NCI-H187 treated with DMSO at 0.1 percent for 48 hours (cell line): ENCODE results near the gene RGS14.

Source experiments
- DNase-seq: peaks from one replicate; lab custom pipeline; 2025; lab: John Stamatoyannopoulos, UW

RGS14 gene

DNA sequence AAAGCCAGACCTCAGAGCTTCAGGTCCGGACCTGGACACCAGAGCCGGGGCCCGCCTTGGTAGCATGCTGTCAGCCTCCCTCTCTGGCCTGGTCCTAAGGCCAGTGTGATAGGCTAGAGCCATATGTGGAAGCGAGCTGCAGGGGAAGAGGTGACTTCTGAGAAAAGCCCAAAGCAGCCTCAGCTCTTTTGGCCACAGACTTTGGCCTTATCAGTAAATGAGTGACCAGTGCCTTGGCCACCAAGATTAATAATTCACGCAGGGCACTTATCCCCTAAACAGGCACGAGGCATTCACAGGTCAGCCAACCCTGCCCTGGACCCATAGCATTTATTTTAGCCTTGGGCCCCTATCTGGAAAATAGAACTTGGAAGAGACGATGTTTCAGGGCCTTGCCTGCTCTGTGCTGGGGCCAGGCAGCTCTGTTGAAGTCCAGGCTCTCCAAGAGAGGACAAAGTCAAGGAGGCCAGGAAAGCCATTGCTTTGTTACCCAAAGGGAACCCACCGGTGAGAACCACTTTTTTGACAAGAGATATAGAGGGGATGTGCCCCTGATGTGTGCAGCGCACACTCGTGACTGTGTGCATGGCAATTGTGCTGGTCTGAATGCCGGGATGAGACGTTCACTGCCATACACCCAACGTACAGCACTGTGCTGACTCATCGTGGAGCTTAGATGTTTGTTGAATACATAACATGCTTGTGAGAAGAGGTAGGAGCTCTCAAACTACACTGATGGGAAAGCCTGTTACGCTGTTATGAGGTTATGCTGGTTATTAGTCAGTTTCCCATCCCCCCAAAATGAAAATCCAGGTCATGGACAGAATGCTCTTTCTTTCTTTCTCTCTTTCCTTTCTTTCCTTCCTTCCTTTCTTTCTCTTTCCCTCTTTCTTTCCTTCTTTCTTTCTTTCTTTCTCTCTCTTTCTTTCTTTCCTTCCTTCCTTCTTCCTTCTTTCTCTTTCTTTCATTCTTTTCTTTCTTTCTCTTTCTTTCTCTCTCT, 21.5 kb downstream of the RGS14 start:
- DNase-seq = no peak

GRCh38 chr5:177380805-177381126, 23.0 kb downstream of the RGS14 start:
- no peak for DNase-seq

- no peak for DNase-seq
These were observed 24.8 kb downstream of the RGS14 start for GRCh38 chr5:177382423-177383029.

GRCh38 chr5:177383181-177383580, 25.5 kb downstream of the RGS14 start:
- no peak for DNase-seq

GRCh38 chr5:177384134-177384533, 26.4 kb downstream of the RGS14 start, which contains the start of gene SLC34A1:
TSS of gene SLC34A1 (plus strand) at chr5:177384434. CDS start at chr5:177385742, 1,308 bp downstream.
- DNase-seq = no peak

DNA sequence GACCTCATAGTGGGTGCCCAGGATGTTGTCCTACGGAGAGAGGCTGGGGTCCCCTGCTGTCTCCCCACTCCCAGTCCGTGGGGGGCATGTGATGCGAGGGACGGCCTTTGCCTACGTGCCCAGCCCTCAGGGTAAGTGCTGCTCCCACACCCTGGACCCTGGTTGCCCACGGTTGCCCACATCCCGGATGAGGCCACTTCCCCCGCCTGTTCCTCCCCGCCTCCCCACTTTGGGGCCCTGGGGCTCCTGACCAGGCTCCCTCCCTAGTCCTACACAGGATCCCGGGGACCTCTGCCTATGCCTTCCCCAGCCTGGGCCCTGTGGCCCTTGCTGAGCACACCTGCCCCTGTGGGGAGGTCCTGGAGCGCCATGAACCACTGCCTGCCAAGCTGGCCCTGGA, 28.0 kb downstream of the RGS14 start:
- DNase-seq = no peak

DNA sequence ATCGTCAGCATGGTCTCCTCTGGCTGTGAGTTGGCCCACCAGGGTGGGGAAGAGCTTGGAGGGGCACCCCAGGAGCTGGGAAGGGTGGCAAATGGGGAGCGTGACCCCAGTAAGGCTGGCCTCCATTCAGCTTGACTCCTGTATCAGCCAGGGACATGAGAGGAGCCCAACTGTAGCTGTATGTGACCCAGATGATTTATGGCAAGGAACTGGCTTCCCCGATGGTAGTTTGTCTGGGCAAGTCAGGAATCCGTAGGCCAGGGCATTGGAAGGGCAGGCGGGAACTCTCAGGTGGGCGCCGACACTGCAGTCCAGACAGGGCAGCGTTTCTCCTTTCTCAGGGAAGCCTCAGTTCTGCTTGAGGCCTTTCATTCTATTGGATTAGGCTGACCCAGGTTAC, 28.8 kb downstream of the RGS14 start:
- DNase-seq = no peak

GRCh38 chr5:177387405-177387804, 29.7 kb downstream of the RGS14 start:
- DNase-seq = no peak

GRCh38 chr5:177388521-177389052, 30.9 kb downstream of the RGS14 start:
- DNase-seq = no peak

GRCh38 chr5:177389241-177390169, 31.8 kb downstream of the RGS14 start:
- DNase-seq = no peak

DNA sequence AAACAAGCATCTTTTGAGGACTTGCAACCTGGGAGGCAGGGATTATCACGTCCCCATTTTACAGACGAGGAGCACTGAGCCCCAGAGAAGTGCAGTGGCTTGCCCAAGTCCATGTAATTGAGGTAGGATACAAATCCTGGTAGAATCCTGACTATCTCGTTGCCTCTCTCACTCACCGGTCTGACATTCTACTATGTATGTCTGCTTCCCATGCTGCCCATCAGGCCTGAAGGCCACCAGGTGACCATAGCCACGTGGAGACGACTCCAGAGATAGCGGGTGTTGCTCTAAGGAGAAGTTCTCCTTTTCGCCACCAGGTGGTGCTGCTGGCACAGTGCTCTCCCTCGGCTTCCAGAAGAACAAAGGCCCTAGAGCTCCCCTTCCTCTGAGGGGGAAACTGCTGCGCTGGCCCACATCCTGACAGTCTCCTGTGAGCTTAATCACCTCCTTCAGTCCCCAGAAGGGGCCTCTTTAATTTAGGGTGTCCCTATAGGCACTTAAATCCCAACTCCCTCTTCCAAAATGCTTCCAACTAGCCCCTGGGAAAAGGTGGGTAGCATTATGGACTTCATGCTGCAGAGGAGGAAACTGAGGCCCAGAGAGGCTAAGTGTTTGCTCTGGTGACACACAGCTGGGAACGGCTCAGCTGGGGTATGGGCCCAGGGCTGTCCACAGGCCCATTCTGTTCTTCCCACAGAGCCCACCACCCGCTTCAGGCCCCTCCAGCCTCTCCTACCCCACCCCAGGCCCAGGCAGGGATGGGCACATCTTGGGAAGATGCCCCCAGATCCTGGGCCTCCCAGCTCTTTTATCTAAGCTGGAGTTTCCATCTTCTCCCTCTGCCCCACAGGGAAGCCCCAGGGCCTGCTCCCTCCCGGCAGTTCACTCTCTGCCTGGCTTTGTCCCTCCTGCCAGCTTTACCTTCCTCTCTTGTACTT, 32.9 kb downstream of the RGS14 start:
- DNase-seq = peak; percentile 49

GRCh38 chr5:177392765-177393164, 35.0 kb downstream of the RGS14 start:
- no peak for DNase-seq

DNA sequence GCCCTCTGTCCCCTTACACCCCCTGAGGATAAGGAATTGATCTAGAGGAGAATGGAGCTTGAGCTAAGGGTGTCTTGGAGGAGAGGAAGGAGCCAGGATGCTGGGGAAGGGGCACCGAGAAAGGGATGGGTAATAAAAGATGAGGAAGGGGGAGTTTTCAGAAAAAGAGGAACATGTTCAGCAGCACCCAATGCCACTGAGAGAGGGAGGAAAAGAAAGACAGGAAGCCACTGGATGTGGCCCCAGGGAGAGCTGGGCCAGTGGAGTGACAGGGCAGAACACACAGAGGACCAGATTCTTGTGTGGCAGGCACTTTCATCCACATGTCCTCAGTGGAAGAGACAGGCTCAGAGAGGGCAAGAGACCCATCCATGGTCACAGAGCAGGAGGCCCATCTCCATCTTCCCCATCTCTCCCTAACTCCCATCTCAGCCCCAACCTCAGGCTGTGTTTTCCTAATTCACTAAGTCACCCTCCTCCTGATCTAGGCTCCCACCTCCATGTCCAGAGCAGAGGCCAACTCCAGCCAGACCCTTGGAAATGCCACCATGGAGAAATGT, 35.6 kb downstream of the RGS14 start:
- DNase-seq = no peak

DNA sequence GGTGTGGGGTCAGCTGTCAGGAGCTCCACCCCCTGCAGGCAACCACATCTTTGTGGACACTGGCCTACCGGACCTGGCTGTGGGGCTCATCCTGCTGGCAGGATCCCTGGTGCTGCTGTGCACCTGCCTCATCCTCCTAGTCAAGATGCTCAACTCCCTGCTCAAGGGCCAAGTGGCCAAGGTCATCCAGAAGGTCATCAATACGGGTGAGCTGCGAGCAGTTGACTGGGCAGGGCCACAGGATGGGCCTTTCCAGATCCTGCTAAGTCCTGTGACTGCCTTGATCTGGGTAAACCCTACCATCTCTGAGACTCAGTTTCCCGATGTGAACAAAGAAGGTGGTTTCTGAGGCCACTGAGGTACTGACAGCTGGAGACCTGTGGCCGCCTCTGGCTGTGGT, 36.3 kb downstream of the RGS14 start:
- DNase-seq = no peak

DNA sequence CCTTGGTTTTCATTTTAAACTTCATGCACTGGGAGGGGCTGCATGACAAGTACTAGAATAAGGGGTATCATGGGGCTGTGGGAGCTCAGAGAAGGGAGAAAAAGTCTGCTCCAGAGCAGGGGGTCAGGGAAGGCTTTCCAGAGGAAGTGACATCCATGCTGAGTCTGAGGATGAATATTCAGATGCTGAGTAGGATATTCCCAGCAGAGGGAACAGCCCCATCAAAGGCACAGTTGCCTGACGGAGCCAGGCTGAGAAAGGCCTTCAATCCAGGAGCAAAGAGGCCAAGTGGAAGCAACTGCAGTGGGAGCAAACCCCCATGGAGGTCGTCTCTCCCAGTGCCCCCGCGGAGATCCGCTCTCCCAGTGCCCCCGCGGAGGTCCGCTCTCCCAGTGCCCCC, 38.4 kb downstream of the RGS14 start:
- DNase-seq = no peak

DNA sequence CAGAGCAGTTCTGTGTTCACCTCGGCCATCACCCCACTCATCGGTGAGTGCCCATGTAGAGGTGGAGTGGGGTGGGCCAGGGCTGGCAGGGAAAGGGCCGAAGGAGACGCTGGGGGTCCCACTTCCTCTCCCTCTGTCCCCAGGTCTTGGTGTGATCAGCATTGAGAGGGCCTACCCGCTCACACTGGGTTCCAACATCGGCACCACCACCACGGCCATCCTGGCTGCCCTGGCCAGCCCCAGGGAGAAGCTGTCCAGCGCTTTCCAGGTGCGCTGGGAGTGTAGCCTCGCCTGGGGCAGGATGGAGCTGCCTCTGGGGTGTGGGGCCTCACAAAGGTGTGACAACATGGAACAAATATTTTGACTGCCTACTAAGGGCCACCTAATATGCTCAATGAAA, 39.1 kb downstream of the RGS14 start:
- DNase-seq = no peak

DNA sequence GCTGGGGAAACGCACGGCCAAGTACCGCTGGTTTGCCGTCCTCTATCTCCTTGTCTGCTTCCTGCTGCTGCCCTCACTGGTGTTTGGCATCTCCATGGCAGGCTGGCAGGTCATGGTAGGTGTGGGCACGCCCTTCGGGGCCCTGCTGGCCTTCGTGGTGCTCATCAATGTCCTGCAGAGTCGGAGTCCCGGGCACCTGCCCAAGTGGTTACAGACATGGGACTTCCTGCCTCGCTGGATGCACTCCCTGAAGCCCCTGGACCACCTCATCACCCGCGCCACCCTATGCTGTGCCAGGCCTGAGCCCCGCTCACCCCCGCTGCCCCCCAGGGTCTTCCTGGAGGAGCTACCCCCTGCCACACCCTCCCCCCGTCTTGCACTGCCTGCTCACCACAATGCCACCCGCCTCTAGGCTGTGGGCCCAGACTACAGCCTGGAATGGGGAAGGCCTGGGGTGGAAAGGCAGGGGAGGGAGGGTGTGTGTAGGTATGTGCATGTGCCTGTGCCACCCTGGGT, 40.2 kb downstream of the RGS14 start:
- no peak for DNase-seq

GRCh38 chr5:177399997-177400868, 42.5 kb downstream of the RGS14 start, which contains the start of gene PFN3:
TSS of gene PFN3 (minus strand) at chr5:177400661. CDS start at chr5:177400576, 85 bp downstream.
- no peak for DNase-seq
